ENCODE data around the gene PRSS48. TPM values are rescaled to one million over a fixed set of nuclear protein-coding genes. Genes with fewer than 3 reads are reported as not detected.
"Not testable (repeated sequence)": the region's sequence is repeated elsewhere in the genome, so short reads cannot be mapped to it uniquely, and the experiment has no call there.

The PRSS48 gene
- total and polyA plus RNA-seq, 12 donors: not detected

DNA sequence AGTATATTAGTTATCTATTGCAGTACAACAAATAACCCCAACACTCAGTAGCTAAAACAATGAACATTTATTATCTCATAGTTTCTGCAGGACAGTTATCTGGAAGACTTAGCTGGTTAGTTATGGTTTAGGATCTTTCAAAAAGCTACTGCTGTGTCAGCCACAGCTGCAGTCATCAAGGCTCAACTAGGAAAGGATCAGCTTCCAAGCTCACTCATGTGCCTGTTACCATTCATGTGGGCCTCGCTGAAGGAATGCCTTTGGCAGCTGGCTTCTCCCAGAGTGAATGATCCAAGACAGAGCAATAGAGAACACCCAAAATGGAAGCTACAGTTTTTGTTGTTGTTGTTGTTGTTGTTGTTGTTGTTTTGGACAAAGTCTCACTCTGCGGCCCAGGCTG lies 13.5 kb upstream of the PRSS48 start:
- no peaks in the 10 kb centered on the region for H3K9me3 ChIP-seq (replicated peaks in 1 of 3)
- H3K4me1 ChIP-seq (replicated peaks in 1 of 2): peaks cover 0 to 6% of the 10 kb centered on the region in 2 donors
- intact Hi-C loops (cut with DNase I): no loop called here
- DNase-seq: no peak
- no peak overlapping the region for H3K27ac ChIP-seq
- 86 to 100% (median 97%) methylated on average over 2 of the region's 2 CpGs for WGBS, 4 donors
- H3K36me3 ChIP-seq (replicated peaks in 1 of 2): no peaks in the 10 kb centered on the region
- TF ChIP-seq, protein P1, sequence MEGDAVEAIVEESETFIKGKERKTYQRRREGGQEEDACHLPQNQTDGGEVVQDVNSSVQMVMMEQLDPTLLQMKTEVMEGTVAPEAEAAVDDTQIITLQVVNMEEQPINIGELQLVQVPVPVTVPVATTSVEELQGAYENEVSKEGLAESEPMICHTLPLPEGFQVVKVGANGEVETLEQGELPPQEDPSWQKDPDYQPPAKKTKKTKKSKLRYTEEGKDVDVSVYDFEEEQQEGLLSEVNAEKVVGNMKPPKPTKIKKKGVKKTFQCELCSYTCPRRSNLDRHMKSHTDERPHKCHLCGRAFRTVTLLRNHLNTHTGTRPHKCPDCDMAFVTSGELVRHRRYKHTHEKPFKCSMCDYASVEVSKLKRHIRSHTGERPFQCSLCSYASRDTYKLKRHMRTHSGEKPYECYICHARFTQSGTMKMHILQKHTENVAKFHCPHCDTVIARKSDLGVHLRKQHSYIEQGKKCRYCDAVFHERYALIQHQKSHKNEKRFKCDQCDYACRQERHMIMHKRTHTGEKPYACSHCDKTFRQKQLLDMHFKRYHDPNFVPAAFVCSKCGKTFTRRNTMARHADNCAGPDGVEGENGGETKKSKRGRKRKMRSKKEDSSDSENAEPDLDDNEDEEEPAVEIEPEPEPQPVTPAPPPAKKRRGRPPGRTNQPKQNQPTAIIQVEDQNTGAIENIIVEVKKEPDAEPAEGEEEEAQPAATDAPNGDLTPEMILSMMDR (IDR thresholded peaks at IDR 0.05): no peak
- no peak for TF ChIP-seq POLR2A (IDR thresholded peaks at IDR 0.05)
- H3K4me3 ChIP-seq: no peak overlapping the region
- no peaks in the 10 kb centered on the region for H3K27me3 ChIP-seq

DNA sequence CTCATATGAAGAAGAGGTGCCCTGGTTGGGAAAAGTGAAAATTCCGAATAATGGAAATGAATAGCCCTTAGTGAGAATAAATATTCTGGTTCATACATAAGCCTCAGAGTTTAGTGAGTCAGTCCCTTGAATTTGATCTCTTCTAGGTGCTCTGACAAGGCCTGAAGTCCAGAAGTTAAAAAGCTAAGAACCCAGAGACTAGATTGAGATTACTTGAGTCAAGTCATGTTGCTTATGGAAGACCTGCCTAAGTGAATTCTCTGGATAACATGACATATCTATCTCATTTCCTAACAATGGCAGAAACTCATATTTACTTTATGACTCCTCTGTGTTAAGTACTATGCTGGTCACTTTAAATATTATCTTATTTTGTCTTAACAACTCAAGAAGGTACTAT lies 10.5 kb upstream of the PRSS48 start:
- Histone ChIP-seq H3K4me1 (replicated peaks in 1 of 2) (peaks cover 0 to 6% of the 10 kb centered on the region in 2 donors), H3K4me3 (no peak overlapping the region), H3K36me3 (replicated peaks in 1 of 2) (no peaks in the 10 kb centered on the region), H3K27me3 (no peaks in the 10 kb centered on the region), H3K27ac (no peak overlapping the region), H3K9me3 (replicated peaks in 1 of 3) (no peaks in the 10 kb centered on the region)
- 90 to 100% (median 97%) methylated on average over 1 of the region's 1 CpG for WGBS, 4 donors
- TF ChIP-seq, protein P1 (IDR thresholded peaks at IDR 0.05): no peak
- no peak for TF ChIP-seq POLR2A (IDR thresholded peaks at IDR 0.05)
- intact Hi-C loops (cut with DNase I): no loop called here
- DNase-seq: no peak

DNA sequence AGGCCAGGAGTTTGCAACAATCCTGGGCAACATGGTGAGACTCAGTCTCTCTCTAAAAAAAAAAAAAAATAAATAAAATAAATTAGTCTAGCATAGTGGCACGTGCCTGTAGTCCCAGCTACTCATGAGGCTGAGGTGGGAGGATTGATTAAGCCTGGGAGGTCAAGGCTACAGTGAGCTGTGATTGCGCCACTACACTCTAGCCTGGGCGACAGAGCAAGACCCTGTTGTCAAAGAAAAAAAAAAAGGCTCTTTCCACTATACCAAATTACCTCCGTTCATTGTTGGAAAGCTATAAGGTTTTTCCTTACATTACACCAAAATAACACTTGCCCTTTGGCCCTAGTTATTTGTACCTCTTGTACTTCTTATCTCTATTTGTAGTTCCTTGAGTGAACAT lies 9.9 kb upstream of the PRSS48 start:
- Histone ChIP-seq H3K9me3 (replicated peaks in 1 of 3) (no peaks in the 10 kb centered on the region), H3K4me1 (replicated peaks in 1 of 2) (peaks cover 0 to 6% of the 10 kb centered on the region in 2 donors), H3K4me3 (no peak overlapping the region), H3K27me3 (no peaks in the 10 kb centered on the region), H3K27ac (no peak overlapping the region), H3K36me3 (replicated peaks in 1 of 2) (no peaks in the 10 kb centered on the region)
- WGBS, 4 donors: 33 to 62% (median 53%) methylated on average over 4 of the region's 4 CpGs
- TF ChIP-seq, protein P1 (IDR thresholded peaks at IDR 0.05): no peak
- no peak for TF ChIP-seq POLR2A (IDR thresholded peaks at IDR 0.05)
- intact Hi-C loops (cut with DNase I): no loop called here
- peak in 5 of 7 donors; percentile 25 to 58 (median 54) for DNase-seq

DNA sequence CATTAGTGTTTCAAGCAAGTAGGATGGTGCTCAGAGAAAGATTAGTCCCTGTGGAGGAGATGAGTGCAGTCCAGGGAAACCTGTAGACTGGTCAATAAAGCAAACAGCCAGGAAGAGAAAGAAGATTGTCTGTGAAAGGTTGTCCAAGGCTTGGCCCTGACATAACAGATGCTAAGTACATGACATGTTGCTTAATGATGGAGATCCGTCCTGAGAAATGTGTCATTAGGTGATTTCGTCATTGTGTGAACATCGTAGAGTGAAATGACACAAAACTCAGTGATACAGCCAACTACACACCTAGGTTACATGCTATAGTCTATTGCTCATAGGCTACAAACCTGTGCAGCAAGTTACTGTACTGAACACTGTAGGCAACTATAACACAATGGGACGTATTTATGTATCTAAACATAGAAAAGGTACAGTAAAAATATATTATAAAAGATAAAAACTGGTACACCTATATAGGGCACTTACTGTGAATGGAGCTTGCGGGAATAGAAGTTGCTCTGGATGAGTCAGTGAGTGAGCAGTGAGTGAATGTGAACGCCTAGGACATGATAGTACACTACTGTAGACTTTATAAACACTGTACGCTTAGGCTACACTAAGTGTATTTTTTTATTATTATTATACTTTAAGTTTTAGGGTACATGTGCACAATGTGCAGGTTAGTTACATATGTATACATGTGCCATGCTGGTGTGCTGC lies 9.0 kb upstream of the PRSS48 start:
- Histone ChIP-seq H3K36me3 (replicated peaks in 1 of 2) (no peaks in the 10 kb centered on the region), H3K27me3 (no peaks in the 10 kb centered on the region), H3K27ac (no peak overlapping the region), H3K4me3 (no peak overlapping the region), H3K9me3 (replicated peaks in 1 of 3) (no peaks in the 10 kb centered on the region), H3K4me1 (replicated peaks in 1 of 2) (peaks cover 0 to 6% of the 10 kb centered on the region in 2 donors)
- TF ChIP-seq POLR2A (IDR thresholded peaks at IDR 0.05): no peak
- TF ChIP-seq, protein P1 (IDR thresholded peaks at IDR 0.05): no peak
- no peak for DNase-seq
- intact Hi-C loops (cut with DNase I): no loop called here
- 78 to 90% (median 86%) methylated on average over 7 of the region's 7 CpGs for WGBS, 4 donors

DNA sequence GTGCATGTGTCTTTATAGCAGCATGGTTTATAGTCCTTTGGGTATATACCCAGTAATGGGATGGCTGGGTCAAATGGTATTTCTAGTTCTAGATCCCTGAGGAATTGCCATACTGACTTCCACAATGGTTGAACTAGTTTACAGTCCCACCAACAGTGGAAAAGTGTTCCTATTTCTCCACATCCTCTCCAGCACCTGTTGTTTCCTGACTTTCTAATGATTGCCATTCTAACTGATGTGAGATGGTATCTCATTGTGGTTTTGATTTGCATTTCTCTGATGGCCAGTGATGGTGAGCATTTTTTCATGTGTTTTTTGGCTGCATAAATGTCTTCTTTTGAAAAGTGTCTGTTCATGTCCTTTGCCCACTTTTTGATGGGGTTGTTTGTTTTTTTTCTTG lies 8.1 kb upstream of the PRSS48 start:
- H3K27me3 ChIP-seq; DNase-seq; H3K36me3 ChIP-seq (replicated peaks in 1 of 2); H3K4me3 ChIP-seq; H3K4me1 ChIP-seq (replicated peaks in 1 of 2); intact Hi-C loops (cut with DNase I); H3K27ac ChIP-seq; H3K9me3 ChIP-seq (replicated peaks in 1 of 3): not testable (repeated sequence)
